GM03348 (cell line): ENCODE measurements around the gene MAP9.
"Not testable (repeated sequence)": the region's sequence is repeated elsewhere in the genome, so short reads cannot be mapped to it uniquely, and the experiment has no call there.

Experiments used
- DNase-seq: peaks from one replicate; pipeline ENCODE4 v3.0.0; 2012; ENCODE audit warnings: low spot score

The MAP9 gene

DNA sequence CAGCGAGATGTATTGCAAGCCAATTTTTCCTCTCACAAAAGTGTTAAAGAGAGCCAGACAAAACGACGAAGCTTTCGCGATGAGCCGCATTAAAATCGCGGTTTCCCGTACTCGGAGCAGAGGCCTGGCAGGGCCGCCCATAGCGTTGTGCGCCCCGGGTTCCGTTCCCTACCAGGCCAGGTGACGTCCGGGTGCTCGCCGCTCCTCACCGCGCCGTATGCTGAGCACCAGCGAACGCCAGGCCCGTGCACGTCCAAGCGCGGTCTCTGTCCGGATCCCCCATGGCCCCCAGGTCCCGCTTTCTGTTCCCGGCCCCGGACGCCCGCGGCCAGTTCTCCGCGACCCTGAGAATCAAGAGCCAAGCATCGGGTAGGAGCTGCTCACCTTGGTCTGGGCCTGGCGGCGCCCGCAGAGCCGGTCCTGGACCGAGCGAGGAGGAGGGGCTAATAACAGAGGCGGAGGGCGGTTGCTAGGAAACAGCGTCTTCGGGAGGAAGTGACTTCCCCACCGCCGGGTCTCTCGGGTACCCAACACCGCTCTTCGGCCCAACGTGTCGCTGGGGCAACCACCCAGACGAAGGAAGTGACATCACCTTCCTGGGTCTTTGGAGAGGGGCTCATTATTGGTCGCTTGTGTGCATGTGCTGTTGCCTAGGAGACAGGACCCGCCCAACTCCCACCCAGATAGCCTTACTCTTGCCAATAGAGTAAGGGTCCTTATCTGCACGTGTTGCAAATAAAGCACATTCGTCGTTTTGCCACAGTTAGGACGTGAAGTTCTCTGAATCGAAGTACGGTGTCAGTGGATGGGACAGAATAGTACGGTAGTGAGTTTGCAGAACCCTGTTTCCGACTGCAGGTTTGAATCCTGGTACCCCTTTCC is at the start of gene MAP9:
Gene MAP9 (minus strand): TSS at position 579 of the 882 bp plus-strand sequence. CDS start 1,115 bp downstream, outside the sequence.
- peak; percentile 91 for DNase-seq

DNA sequence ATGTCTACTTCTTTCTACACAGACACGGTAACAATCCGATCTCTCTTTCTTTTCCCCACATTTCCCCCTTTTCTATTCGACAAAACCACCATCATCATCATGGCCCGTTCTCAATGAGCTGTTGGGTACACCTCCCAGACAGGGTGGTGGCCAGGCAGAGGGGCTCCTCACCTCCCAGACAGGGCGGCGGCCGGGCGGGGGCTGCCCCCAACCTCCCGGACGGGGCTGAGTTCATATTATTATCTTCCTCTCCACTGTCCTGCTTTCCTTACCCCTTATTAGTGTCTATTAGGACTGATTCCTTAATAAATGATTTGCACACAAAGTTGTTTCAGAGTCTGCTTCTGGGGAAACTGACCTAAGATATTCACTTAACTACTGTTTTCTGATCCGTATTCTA is 48.0 kb upstream of the MAP9 start:
- DNase-seq, result not testable (repeated sequence)

- no peak for DNase-seq
Measured at GRCh38 chr4:155423671-155424070, 46.9 kb upstream of the MAP9 start.

GRCh38 chr4:155419266-155419665 is 42.5 kb upstream of the MAP9 start:
- no peak for DNase-seq

DNA sequence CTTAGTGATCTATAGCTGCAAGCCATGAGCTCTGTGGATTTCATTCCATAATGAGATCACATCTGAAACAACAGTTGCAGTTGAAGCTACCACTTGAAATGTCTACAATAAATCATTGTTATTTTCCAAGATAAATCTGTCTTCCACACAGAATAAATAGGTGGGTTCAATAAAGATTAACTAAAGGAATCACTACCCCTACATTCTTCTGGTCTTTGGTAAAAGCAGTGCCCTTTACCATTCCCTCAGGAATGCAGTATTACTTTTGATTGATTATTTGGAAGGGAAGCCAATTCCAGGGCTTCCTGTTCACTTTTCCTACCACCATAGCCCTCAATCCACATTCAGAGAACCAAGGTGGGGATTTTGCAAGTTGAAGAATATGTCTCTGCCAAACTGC is 38.9 kb upstream of the MAP9 start:
- no peak for DNase-seq

- DNase-seq, result no peak
Measured at GRCh38 chr4:155413451-155413850, 36.7 kb upstream of the MAP9 start.

DNA sequence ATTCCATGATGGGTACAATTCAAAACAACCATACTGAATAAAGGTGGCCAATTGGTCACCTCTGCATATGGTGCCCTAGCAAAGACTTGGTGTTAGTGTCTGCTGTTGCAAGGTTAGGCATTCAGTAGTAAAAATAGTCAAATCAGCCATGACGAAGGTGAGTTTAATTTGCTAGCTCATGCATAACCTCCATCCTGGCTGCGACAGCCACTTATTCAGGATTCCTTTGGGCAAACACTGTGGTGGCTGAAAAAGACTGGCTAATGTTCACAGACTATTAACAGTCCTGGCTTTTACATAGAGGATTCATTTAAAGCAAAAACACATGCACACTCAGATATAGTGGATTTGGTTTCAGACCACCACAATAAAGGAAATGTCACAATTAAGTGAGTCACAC is 34.8 kb upstream of the MAP9 start:
- DNase-seq, result no peak

DNA sequence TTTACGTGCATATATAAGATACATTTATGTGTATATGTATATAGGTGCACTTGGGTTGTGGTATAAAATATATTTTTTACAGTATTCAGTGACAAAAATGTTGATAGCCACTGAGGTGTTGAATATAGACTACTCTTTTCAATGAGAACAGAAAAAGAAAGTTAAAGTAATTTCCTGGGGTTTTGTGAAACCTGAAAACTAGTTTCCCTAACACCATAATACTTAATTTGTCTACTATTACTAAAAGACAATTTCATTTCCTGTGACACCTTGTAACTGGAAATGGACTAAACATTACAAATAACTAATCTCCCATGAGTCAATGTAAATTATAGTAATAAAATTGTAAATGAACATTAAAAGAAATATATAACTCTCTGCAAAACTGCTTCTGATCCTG is 32.0 kb upstream of the MAP9 start:
- DNase-seq, result no peak

DNA sequence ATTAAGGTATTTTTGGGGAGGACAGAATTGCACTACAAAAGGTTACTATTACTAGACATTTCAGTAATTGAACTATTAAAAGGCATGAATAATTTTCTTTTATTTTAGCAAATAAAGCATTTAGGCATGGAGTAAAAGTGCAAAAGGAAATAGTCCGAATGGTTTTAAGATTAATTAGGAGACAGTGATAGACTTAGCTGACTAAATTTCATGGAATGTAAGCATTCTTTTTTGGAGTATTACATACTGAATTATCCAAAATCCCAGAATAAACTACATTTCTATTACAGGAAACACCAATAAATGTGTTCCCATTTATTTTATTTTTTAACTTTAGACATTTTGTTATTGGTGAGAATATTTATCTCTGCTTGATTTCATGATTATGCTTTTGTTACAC is 30.7 kb upstream of the MAP9 start:
- peak; percentile 16 for DNase-seq

DNA sequence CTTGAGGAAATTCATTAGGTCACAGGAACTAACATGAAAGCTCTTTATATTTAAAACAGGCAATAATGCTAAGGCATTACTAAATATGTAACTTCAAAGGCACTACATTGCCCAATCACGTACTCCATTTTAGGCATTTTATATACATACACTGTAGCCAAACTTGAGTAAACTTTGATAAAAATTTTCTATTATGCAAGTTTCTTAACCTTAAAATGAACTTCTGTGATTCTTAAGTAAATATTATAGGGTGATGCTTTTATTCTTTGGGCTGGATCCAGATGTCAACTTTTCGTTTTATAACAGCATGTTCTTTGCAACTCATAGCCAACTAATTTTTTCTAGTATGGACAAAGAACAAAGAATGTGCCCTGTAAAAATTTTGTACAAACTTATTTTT is 28.3 kb upstream of the MAP9 start:
- no peak for DNase-seq

GRCh38 chr4:155403886-155404285 is 27.1 kb upstream of the MAP9 start:
- peak; percentile 36 for DNase-seq

DNA sequence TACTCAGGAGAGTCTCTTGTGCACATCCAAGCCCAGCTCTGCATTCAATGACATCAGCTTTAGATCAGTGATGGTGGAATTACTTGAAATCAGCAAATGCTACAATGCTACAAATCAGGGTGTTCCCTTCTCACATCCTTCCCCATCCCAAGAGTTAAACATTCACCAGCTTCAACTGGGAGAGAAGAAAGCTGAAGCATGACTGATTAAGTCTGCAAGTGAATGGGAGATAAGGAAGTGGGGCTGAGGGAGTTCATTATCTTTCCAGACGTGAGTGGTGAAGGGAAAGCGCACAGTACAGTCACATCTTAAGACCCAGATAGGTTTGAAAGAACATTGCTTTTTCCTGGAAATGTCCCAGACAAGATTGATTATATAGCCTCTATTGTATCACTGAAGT is 26.2 kb upstream of the MAP9 start:
- no peak for DNase-seq

DNA sequence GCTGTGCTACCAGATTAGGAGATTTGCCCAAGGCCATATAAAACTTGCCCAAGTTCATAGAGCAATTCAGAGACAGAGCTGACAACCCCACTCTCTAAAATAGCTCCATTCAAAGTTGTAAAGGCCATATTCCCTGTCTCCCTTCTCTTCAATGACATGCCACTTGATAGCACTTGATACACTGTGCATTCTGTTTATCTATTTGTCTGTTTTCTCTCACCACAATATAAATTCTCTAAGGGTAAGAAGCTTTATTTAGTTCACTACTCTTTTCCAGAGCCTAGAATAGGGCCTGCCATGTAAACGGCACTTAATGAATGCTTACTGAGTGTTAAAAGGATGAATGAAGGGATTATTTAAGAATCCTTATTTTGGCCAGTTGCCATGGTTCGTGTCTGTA is 24.1 kb upstream of the MAP9 start:
- DNase-seq, result no peak

DNA sequence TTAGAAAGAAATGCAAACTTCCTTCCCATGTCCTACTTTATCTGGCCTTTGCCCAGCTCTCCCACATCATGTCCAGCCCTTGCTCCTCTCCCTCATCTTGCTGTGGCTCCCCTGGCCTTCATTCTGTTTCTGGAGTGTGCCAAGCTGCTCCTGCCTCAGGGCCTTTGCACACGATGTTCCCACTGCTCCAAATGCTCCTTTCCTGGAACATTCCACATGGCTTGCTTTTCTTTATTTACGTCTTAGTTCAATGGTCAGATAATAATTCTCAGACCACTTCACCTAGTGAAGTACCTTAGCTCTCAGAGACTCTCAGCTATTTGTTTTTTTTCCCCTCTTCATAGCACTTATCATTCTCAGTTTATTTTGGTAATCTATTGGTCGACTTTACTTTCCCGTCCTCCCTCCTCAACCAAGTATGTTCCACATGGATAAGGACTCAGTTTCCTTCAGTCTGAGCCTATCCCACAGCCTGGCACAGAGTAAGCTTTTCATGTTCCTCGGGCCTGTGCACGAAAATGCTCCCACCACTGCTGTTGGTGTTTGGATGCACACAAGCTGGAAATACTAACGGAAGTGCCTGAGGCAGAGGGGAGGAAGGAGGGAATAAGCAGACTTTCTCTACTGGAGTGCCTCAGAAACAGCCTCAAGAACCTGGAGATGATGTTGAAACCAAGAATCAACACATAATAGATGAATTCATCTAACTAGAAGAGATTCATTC is 23.4 kb upstream of the MAP9 start:
- no peak for DNase-seq

DNA sequence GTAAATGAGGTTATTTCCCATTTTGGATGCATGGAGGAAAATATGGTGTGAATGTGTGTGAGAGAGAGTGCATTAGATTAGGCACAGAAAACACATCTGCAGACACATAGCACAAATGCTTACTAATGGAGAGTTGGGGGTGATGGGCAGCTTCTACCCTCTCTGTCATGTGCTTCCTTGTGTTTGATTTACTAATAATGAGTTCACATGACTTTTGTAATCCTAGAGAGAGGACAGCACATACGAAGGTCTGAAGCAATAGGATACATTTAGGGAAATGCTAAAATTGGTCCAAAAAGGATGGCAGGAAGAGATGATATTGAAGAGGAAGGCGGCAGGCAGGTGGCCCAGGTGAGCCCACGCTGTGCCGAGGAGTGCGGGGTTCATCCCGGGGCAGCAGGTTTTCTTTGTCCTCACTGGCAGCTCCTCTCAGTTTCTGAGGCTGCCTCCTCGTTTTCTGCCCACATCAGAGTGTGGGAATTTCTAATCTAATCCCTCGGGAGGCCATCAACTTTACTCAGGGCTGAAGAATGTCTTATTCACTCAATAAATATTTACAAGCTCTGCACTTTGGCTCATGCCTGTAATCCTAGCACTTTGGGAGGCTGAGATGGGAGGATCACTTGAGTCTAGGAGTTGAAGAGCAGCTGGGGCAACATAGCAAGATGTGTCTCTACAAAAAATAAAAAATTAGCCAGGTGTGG is 15.9 kb upstream of the MAP9 start:
- DNase-seq, result peak; percentile 47

DNA sequence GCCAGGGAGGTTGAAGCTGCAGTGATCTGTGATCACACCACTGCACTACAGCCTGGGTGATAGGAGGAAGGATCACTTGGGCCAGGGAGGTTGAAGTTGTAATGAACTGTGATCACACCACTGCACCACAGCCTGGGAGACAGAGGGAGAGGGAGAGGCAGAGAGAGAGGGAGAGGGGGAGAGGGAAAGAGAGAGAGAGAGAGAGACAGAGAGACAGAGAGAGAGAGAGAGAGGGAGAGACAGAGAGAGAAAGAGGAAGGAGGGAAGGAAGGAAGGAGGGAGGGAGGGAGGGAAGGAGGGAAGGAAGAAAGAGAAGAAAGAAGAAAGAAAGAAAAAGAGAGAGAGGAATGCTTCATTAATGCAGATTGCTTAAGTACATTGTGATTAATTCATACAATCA is 15.2 kb upstream of the MAP9 start:
- DNase-seq, result no peak

DNA sequence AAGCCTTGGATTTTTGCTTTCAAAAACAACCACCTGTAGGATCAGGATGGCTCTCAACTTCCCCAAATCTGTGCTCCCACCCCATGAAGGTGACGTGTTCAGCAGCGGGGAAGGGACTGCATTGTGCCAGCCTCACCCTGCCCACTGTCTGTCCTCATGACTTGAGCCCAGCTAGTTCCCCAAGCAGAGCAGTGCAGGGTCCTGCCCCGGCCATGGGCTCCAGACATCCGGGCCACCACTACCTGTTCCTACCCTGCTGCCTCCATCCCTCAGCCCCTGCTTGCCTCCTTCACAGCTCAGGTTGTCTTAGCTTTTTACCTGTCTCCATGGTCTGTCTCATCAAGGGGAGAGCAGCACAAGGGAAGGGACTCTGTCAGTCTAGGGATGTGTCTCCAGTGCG is 11.4 kb upstream of the MAP9 start:
- no peak for DNase-seq

DNA sequence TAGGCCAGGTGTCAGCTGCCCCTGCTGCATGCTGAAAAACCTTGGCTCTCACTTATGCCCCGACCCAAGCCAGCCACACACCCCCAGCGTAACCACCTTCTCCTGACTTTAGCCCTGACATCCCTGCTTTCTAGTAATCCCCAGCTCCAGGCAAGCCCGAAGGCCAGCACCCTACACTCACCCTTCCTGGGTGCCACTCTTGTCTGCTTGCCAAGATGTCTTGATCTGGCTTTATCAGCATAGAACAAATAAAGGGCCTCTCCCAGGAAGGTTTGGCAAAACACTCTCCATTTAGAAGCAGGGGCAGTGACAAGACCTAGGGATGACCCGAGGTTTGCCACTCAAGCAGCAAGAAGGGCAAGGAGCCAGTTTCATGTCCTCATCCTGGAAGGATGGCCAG is 6.8 kb upstream of the MAP9 start:
- DNase-seq, result no peak

- DNase-seq, result no peak
Measured at GRCh38 chr4:155377276-155377675, 511 bp upstream of the MAP9 start.

- DNase-seq, result peak; percentile 12
Measured at GRCh38 chr4:155371432-155372043, 5.2 kb downstream of the MAP9 start.

DNA sequence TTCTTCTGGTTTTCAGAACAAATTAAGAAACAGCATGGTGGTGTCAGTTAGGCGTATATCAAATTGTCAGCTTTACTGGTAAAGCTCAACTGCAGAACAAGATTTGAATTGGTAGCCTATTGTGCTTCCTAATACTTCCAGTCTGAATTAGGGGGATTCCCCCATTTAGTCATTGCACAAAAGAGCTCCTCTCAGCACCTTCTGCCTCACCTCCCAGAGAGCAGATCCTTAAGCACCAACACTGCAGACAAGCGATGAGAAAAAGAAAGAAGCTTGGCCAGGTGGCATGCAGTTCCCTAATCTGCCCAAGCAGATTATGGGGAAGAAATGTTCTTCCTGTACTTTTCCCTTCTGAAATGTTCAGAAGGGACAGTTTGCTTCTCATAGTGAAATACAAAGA is 9.2 kb downstream of the MAP9 start:
- no peak for DNase-seq

DNA sequence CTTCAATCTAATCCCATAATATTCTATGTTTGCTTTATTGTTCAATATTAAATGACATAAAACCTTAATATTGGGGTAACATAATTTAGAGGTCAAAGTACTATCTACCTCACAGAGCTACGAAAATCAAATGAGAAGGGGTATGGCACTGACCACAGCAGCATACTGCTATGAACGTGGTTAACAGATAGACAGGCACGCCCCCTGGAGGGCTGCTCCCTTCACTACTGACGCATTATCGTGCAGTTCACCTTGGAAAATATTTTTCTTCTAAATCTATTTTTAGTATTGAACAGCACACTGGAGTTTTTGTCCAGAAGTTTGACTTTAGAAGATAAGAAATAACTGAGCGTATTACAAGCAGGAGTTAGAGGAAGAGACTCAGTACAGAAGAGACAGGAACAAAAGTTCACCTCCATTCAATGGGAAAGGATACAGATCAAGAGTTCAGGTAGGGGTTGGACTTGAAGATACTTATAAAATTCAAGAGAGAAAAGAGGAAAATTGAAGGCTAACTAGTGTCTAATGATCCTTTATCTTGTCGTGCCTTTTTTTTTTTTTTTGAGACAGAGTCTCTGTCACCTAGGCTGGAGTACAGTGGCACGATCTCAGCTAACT is 22.7 kb downstream of the MAP9 start:
- peak; percentile 43 for DNase-seq
